Measurements from ENCODE around the gene ICAM1.

GRCh38 chr19:10320602-10321416 lies 49.9 kb downstream of the ICAM1 start:
- TF ChIP-seq CTCF (IDR thresholded peaks at IDR 0.05), result no peak
- TF ChIP-seq EP300 (IDR thresholded peaks at IDR 0.05), result no peak
- no peak for TF ChIP-seq POLR2A (IDR thresholded peaks at IDR 0.05)

Data from ovary (tissue), 3 donors.